Right lobe of liver (tissue), 6 donors: Measurements from ENCODE around the gene FTHL17. TPM values are rescaled to one million over a fixed set of nuclear protein-coding genes. Genes with fewer than 3 reads are reported as not detected.

ENCODE experiments used
- ATAC-seq, 4 donors: fragments of 200-7000 bp; cut with Tn5 transposase; one replicate each; pipeline ENCODE4 v1.9.1; 2020; ENCODE audit warnings: mild to moderate bottlenecking in 4 of 4, moderate library complexity in 4 of 4
- DNase-seq, 3 donors: peaks; one replicate each; pipeline ENCODE4 v3.0.0-alpha.2; 2020
- H3K27ac ChIP-seq, 3 donors: fragments of 200-600 bp; one replicate each; pipeline ENCODE4 v1.8.0; 2022
- H3K27me3 ChIP-seq, 2 donors: fragments of 200-600 bp; one replicate each; pipeline ENCODE4 v1.8.0; 2022
- H3K36me3 ChIP-seq, 4 donors: fragments of 200-600 bp; sonication (generic) in 1 of 4; one replicate each; pipeline versions ENCODE4 v1.5.1 to v1.8.0; 2017 to 2022; ENCODE audit warnings: control low read depth in 1 of 4
- H3K4me1 ChIP-seq, 4 donors: fragments of 200-600 bp; sonication (generic) in 1 of 4; one replicate each; pipeline versions ENCODE4 v1.5.1 to v1.8.0; 2017 to 2022; ENCODE audit warnings: control low read depth in 1 of 4
- H3K4me3 ChIP-seq, 3 donors: fragments of 200-600 bp; one replicate each; pipeline ENCODE4 v1.8.0; 2022
- H3K9me3 ChIP-seq, 4 donors: fragments of 200-600 bp; sonication (generic) in 1 of 4; one replicate each; pipeline versions ENCODE4 v1.5.1 to v1.8.0; 2017 to 2022; ENCODE audit warnings: control low read depth in 1 of 4
- CTCF ChIP-seq, 4 donors: fragments of 200-600 bp in 3 of 4; fragments of 450-650 bp in 1 of 4; IDR thresholded peaks; one replicate each; pipeline versions ENCODE4 v1.5.1 to v1.8.0; 2016 to 2022; ENCODE audit warnings: antibody characterized with exemption in 4 of 4, mild to moderate bottlenecking in 2 of 4
- POLR2A ChIP-seq: fragments of 450-650 bp; IDR thresholded peaks from one replicate; pipeline ENCODE4 v1.6.1; 2017; ENCODE audit warnings: antibody characterized with exemption, mild to moderate bottlenecking
- WGBS: methylation state at CpG from one replicate; pipeline ENCODE4 v1.1.6; 2018; ENCODE audit warnings: low coverage, low lambda C conversion rate; ENCODE audit not compliant: insufficient coverage; ENCODE audit errors: missing lambda C conversion rate; 5-methylcytosine and 5-hydroxymethylcytosine counted together
- intact Hi-C, 2 donors: fragments of 100-400 bp; cut with DNase I; formaldehyde crosslinking; loops; one replicate each; pipeline versions ENCODE4 v1.11.2 to v1.14.1; 2022
- total RNA-seq, 6 experiments: library from RNA; depleted of rRNA in 2 of 6; stranded (reverse); fragments of >200 nt in 2 of 6; fragmentation: NEBNext Ultra II Directional in 3 of 6; extraction: Animal tissue kit (Norgen Biotek cat#: 25700) in 3 of 6; gene quantifications; one replicate each; pipeline versions ENCODE4 v1.1.0 to v1.2.4, GENCODE V29; 2016 to 2023
- donor health status: DM: no; HTN: yes; CAD: no.
- donor health status: DM: no; HTN: no; CAD: no.
- donor health status: DM: no; HTN: no; CAD: no.
- donor health status: DM: no; HTN: yes; CAD: no.
- donor health status: DM: no; HTN: yes; CAD: no.

FTHL17 gene
- total RNA-seq, 6 experiments from 2014 or later = not detected

GRCh38 chrX:31093639-31093975 lies 21.8 kb upstream of the FTHL17 start:
- Histone ChIP-seq H3K27me3 (no peaks in the 10 kb centered on the region), H3K4me3 (no peak overlapping the region), H3K36me3 (no peaks in the 10 kb centered on the region), H3K27ac (no peak overlapping the region), H3K9me3 (no peaks in the 10 kb centered on the region), H3K4me1 (no peaks in the 10 kb centered on the region)
- no peak for ATAC-seq
- WGBS = 20% methylated on average over 3 of the region's 4 CpGs
- TF ChIP-seq CTCF (IDR thresholded peaks at IDR 0.05) = no peak
- intact Hi-C loops = no loop called here
- no peak for DNase-seq

- TF ChIP-seq POLR2A = no peak
- no peak for TF ChIP-seq CTCF (IDR thresholded peaks at IDR 0.05)
- Histone ChIP-seq H3K4me3 (no peak overlapping the region), H3K27me3 (no peaks in the 10 kb centered on the region), H3K27ac (no peak overlapping the region), H3K36me3 (no peaks in the 10 kb centered on the region), H3K4me1 (no peaks in the 10 kb centered on the region), H3K9me3 (no peaks in the 10 kb centered on the region)
- WGBS = 38% methylated on average over 3 of the region's 3 CpGs
- no peak for ATAC-seq
- intact Hi-C loops = no loop called here
- no peak for DNase-seq
Observed at GRCh38 chrX:31092970-31093638, 21.3 kb upstream of the FTHL17 start.

- Histone ChIP-seq H3K4me3 (no peak overlapping the region), H3K27ac (no peak overlapping the region), H3K27me3 (no peaks in the 10 kb centered on the region), H3K4me1 (no peaks in the 10 kb centered on the region), H3K36me3 (no peaks in the 10 kb centered on the region), H3K9me3 (no peaks in the 10 kb centered on the region)
- TF ChIP-seq CTCF (IDR thresholded peaks at IDR 0.05) (no peak), POLR2A (no peak)
- DNase-seq (no peak), ATAC-seq (no peak)
- intact Hi-C loops = no loop called here
- 43% methylated on average over 3 of the region's 3 CpGs for WGBS
Observed at GRCh38 chrX:31092476-31092875, 20.6 kb upstream of the FTHL17 start.

- DNase-seq = no peak
- intact Hi-C loops = no loop called here
- 33% methylated on average over 1 of the region's 1 CpG for WGBS
Observed at GRCh38 chrX:31091819-31092218, 20.0 kb upstream of the FTHL17 start.

More at GRCh38 chrX:31091819-31092218, 20.0 kb upstream of the FTHL17 start:
- H3K36me3 ChIP-seq = no peaks in the 10 kb centered on the region
- H3K9me3 ChIP-seq = no peaks in the 10 kb centered on the region
- no peak for ATAC-seq
- no peak overlapping the region for H3K4me3 ChIP-seq
- H3K27ac ChIP-seq = no peak overlapping the region
- no peaks in the 10 kb centered on the region for H3K27me3 ChIP-seq
- no peak for TF ChIP-seq CTCF (IDR thresholded peaks at IDR 0.05)
- TF ChIP-seq POLR2A = no peak
- H3K4me1 ChIP-seq = no peaks in the 10 kb centered on the region
